ENCODE data around the gene GMPPA. TPM values are rescaled to one million over a fixed set of nuclear protein-coding genes. Genes with fewer than 3 reads are reported as not detected.

GMPPA gene
- total RNA-seq: 10 to 100 TPM; 14.2 to 35.7 (median 23.7) TPM
- 10 to 100 TPM; 20.0 to 33.7 TPM for polyA plus RNA-seq
- long read RNA-seq, donor 1, transcript GMPPA-204 (13 exons, 1,501 nt): minor isoform, 23 of 119 reads
- long read RNA-seq, donor 1, transcript GMPPA-201 (13 exons, 1,544 nt): major isoform, 60 of 119 reads
- long read RNA-seq, donor 1, partial matches to known transcripts: 6 of 119 reads
- long read RNA-seq, donor 1, other reads (novel, unspliced or antisense): 27 of 119 reads
- long read RNA-seq, donor 2, partial matches to known transcripts: 0 of 6 reads
- long read RNA-seq, donor 2, other reads (novel, unspliced or antisense): 0 of 6 reads
- long read RNA-seq, donor 3, transcript GMPPA-204 (13 exons, 1,501 nt): major isoform, 14 of 59 reads
- long read RNA-seq, donor 3, transcript GMPPA-201 (13 exons, 1,544 nt): major isoform, 14 of 59 reads
- long read RNA-seq, donor 3, partial matches to known transcripts: 8 of 59 reads
- long read RNA-seq, donor 3, other reads (novel, unspliced or antisense): 18 of 59 reads

DNA sequence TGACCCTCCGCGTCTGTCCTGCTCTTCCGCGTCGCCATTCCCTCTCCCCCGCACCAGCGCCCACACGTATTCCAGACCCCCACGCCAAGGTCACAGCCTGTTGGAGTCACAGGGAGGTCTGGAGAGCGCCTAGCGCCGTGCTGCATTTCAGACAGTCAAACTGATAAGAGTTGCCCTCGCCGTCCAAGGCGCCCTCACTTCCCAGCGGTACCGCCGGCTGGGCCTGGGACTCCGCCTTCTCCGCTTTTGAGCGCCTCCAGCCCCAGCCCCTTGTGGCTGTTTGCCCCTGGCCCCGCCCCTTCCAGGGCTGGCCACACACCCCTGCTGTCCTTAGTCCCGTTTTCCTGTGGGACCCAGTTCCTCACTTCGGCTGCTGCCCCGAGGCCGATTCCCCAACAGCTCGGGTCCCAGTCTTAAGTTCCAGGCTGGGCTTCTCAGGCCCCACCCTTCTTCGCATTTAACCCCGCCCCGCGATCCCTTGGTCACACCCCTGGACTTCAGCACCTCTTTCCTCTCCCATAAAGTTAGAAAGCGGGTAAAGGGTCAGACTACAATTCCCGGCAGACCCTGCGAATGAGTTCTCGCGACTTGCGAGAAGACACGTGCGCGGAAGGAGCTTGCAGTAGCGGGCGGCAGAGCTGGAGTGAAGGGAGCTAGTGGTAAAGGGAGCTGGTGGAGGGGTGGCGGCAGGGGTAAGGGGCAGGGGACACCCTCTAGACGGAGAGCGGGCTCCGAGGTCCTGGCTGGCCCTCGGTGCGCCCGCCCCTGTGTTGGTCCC is at the start of gene GMPPA:
Gene GMPPA (plus strand): TSS at position 612 of the 778 bp plus-strand sequence. CDS start 1,085 bp downstream, outside the sequence.
- 0 to 1% (median 0%) methylated on average over 47 to 49 of the region's 49 CpGs for WGBS, 3 donors

DNA sequence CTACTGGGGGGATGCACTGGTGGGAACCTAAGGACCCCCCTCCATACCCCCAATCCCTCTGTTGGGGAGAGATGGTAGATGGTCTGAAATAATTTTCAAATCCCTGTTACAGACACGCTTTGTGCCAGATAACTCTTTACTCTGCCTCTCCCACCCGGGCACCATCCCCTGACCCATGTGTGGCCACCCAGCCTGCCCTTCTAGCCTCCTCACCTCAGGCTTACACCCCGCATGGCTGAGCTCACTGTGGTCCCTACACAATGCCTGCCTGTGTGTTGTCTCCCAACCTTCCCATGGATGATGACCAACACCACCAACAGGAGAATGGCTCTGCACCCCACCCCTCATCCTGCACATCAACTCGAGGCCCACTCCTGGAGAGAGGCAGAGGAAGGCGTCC is 49.1 kb upstream of the GMPPA start:
- H3K27ac ChIP-seq: no peak overlapping the region
- intact Hi-C loops (cut with DNase I): no loop called here
- H3K9me3 ChIP-seq: no peaks in the 10 kb centered on the region
- H3K4me1 ChIP-seq (ENCODE audit: insufficient read depth): peaks cover 14% of the 10 kb centered on the region
- WGBS, 3 donors: 76 to 83% (median 80%) methylated on average over 5 of the region's 5 CpGs
- H3K27me3 ChIP-seq: no peaks in the 10 kb centered on the region
- no peaks in the 10 kb centered on the region for H3K36me3 ChIP-seq
- no peak overlapping the region for H3K4me3 ChIP-seq
- peak in 1 of 5 donors; percentile 9 for DNase-seq
- TF ChIP-seq EP300 (IDR thresholded peaks at IDR 0.05) (no peak), POLR2A (IDR thresholded peaks at IDR 0.05) (no peak)
- TF ChIP-seq, protein P1, sequence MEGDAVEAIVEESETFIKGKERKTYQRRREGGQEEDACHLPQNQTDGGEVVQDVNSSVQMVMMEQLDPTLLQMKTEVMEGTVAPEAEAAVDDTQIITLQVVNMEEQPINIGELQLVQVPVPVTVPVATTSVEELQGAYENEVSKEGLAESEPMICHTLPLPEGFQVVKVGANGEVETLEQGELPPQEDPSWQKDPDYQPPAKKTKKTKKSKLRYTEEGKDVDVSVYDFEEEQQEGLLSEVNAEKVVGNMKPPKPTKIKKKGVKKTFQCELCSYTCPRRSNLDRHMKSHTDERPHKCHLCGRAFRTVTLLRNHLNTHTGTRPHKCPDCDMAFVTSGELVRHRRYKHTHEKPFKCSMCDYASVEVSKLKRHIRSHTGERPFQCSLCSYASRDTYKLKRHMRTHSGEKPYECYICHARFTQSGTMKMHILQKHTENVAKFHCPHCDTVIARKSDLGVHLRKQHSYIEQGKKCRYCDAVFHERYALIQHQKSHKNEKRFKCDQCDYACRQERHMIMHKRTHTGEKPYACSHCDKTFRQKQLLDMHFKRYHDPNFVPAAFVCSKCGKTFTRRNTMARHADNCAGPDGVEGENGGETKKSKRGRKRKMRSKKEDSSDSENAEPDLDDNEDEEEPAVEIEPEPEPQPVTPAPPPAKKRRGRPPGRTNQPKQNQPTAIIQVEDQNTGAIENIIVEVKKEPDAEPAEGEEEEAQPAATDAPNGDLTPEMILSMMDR (IDR thresholded peaks at IDR 0.05): no peak

More for the DNA sequence above, at the start of gene GMPPA:
- no peaks in the 10 kb centered on the region for H3K27me3 ChIP-seq
- H3K36me3 ChIP-seq: no peaks in the 10 kb centered on the region
- peak within 1 kb of the TSS; percentile 76 to 80 for H3K27ac ChIP-seq
- TF ChIP-seq POLR2A (IDR thresholded peaks at IDR 0.05) (peak; percentile 46), EP300 (IDR thresholded peaks at IDR 0.05) (peak; percentile 60)
- TF ChIP-seq, protein P1 (IDR thresholded peaks at IDR 0.05): peak in 1 of 3 donors; percentile 39
- intact Hi-C loops (cut with DNase I): no loop called here
- H3K9me3 ChIP-seq: no peaks in the 10 kb centered on the region
- peaks cover 3% of the 10 kb centered on the region for H3K4me1 ChIP-seq (ENCODE audit: insufficient read depth)
- peak; percentile 96 to 98 (median 97) for DNase-seq
- peak within 1 kb of the TSS; percentile 87 for H3K4me3 ChIP-seq

DNA sequence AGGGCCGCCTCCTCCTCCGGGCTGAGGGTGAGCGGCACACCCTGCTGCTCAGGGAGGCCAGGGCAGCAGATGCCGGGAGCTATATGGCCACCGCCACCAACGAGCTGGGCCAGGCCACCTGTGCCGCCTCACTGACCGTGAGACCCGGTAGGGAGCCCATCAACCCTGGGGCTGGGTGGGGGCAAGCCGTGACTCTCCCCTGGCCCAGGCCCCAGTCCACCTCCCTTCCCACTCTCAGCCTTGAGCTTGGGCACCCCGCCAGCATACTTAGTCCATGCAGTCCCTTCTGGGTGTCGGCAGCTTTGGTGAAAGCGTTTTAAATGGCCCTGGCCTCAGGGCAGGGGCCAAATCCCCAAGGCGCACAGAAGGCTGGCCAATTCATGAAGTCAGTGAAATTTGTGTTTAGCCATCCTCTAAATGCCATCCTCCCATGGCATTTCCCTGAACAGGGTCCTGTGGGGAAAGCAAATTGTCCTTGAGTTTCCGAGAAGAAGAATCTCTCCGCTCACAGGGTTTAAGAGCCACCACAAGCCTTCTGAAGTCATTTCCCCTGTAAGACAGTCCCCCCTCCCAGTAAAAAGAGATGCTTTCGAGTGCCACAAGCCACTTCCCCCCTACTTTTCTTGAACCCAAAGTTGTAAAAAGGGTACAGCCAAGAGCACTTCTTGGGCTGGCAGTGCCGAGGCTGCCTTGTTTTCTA is 46.9 kb upstream of the GMPPA start:
- TF ChIP-seq POLR2A (IDR thresholded peaks at IDR 0.05) (no peak), EP300 (IDR thresholded peaks at IDR 0.05) (peak; percentile 29)
- WGBS, 3 donors: 64 to 69% (median 69%) methylated on average over 15 to 18 of the region's 18 CpGs
- peak overlapping the region in 1 of 2 donors; percentile 21 for H3K27ac ChIP-seq
- intact Hi-C loops (cut with DNase I): no loop called here
- peaks cover 14% of the 10 kb centered on the region for H3K4me1 ChIP-seq (ENCODE audit: insufficient read depth)
- H3K27me3 ChIP-seq: no peaks in the 10 kb centered on the region
- peak in 4 of 5 donors; percentile 55 to 69 (median 59) for DNase-seq
- H3K9me3 ChIP-seq: no peaks in the 10 kb centered on the region
- H3K36me3 ChIP-seq: no peaks in the 10 kb centered on the region
- no peak overlapping the region for H3K4me3 ChIP-seq

DNA sequence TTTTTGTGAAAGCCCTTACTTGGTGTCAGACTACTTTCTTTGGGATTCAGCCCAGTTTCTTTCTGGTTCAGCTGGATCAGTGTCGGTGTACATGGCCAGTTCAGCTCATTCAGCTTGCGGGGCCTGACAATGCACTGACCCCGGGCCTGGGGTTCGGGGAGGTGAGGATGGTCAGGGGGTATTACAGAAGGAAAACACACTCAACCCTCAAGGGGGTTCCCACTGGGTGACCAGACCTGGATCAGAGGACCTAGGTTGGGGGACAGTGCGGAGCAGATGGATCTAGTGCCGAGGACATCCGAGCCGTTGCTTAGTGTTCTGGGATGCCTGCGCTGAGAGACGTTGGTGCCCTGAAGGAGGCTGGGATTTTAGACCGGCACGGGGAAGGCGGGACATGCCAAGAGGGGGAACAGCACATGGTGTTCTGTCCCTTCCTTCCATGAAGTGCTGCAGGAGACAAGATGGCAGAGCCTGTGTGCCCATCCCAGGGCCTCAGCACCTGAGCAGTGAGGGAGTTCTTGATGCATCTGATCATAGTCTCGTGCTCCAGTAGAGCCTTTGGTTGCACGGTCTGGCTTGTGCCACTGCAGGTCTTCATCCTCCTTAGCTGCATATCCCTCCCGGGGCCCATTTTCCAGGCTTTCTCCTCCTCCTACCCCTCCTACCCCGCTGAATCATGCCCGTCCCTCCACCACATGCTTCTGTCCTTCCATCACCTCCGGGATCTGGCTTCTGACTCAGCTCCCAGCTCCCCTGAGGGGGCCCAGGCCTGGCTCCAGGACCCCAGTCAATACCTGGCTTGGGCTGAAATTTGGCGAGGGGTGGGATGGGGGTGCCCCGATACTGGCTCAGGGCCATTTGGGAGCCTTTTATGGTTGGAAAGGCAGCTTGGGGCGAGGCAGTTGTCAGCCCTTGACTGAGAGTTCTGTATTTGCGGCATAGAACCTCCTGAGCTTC is 46.1 kb upstream of the GMPPA start:
- WGBS, 3 donors: 62 to 69% (median 64%) methylated on average over 23 of the region's 23 CpGs
- Histone ChIP-seq H3K4me1 (ENCODE audit: insufficient read depth) (peaks cover 16% of the 10 kb centered on the region), H3K27ac (peak overlapping the region; percentile 11 to 21), H3K4me3 (no peak overlapping the region), H3K36me3 (no peaks in the 10 kb centered on the region), H3K9me3 (no peaks in the 10 kb centered on the region), H3K27me3 (no peaks in the 10 kb centered on the region)
- peak; percentile 28 to 67 (median 65) for DNase-seq
- intact Hi-C loops (cut with DNase I): no loop called here
- TF ChIP-seq EP300 (IDR thresholded peaks at IDR 0.05) (peak; percentile 30), POLR2A (IDR thresholded peaks at IDR 0.05) (no peak)
